Mesenchymal stem cell (in vitro differentiated cells and primary cell): ENCODE results near the gene NKAIN2.
"Not testable (repeated sequence)": the region's sequence is repeated elsewhere in the genome, so short reads cannot be mapped to it uniquely, and the experiment has no call there.

Experiments
- DNase-seq: peaks from one replicate; pipeline ENCODE4 v3.0.0-alpha.2; 2013
- H2AFZ ChIP-seq: one replicate; pipeline ENCODE4 v1.6.1; 2013; ENCODE audit warnings: low read depth, mild to moderate bottlenecking, control low read depth, inconsistent platforms, low read length, moderate library complexity
- H2AK5ac ChIP-seq: 2 replicates; pipeline ENCODE4 v1.6.1; 2013; ENCODE audit warnings: low read length, moderate library complexity, mild to moderate bottlenecking, inconsistent platforms; ENCODE audit not compliant: severe bottlenecking
- H2BK120ac ChIP-seq: one replicate; pipeline ENCODE4 v1.6.1; 2013; ENCODE audit warnings: low read depth, mild to moderate bottlenecking, inconsistent platforms, low read length, moderate library complexity
- H2BK12ac ChIP-seq, 2 experiments: one replicate each; pipeline ENCODE4 v1.6.1; 2013; ENCODE audit warnings: inconsistent platforms in 2 of 2, low read length in 2 of 2, mild to moderate bottlenecking in 2 of 2, moderate library complexity in 2 of 2, control low read depth in 1 of 2
- H2BK15ac ChIP-seq: one replicate; pipeline ENCODE4 v1.6.1; 2013; ENCODE audit warnings: mild to moderate bottlenecking, low read depth, inconsistent platforms; ENCODE audit not compliant: poor library complexity, severe bottlenecking
- H2BK5ac ChIP-seq: 2 replicates; pipeline ENCODE4 v1.6.1; 2013; ENCODE audit warnings: low read depth, mild to moderate bottlenecking, low read length, control low read depth, inconsistent platforms; ENCODE audit not compliant: poor library complexity, severe bottlenecking
- H3K14ac ChIP-seq, 2 experiments: one replicate each; pipeline ENCODE4 v1.6.1; 2013; ENCODE audit warnings: inconsistent platforms in 2 of 2, low read length in 2 of 2, control low read depth in 1 of 2, mild to moderate bottlenecking in 1 of 2, moderate library complexity in 1 of 2
- H3K18ac ChIP-seq, 2 experiments: one replicate each; pipeline ENCODE4 v1.6.1; 2013; ENCODE audit warnings: inconsistent platforms in 2 of 2, low read length in 2 of 2, control low read depth in 1 of 2, low read depth in 1 of 2, mild to moderate bottlenecking in 1 of 2
- H3K23ac ChIP-seq, 2 experiments: one replicate each; pipeline ENCODE4 v1.6.1; 2013; ENCODE audit warnings: inconsistent platforms in 2 of 2, low read length in 2 of 2, mild to moderate bottlenecking in 2 of 2, moderate library complexity in 2 of 2, control low read depth in 1 of 2
- H3K27ac ChIP-seq: 2 replicates; pipeline ENCODE4 v1.5.1; 2013; ENCODE audit warnings: mild to moderate bottlenecking, moderate library complexity, low read length, control low read depth, inconsistent platforms; ENCODE audit not compliant: poor library complexity, severe bottlenecking
- H3K27me3 ChIP-seq, 2 experiments: 2 replicates each; pipeline versions ENCODE4 v1.6.1 to v1.7.0; 2013; ENCODE audit warnings: low read length in 2 of 2, mild to moderate bottlenecking in 2 of 2, moderate library complexity in 2 of 2, control low read depth in 1 of 2, inconsistent platforms in 1 of 2; ENCODE audit not compliant: control insufficient read depth in 1 of 2, insufficient read depth in 1 of 2
- H3K36me3 ChIP-seq, 2 experiments: 2 replicates each; pipeline versions ENCODE4 v1.6.1 to v1.7.0; 2013; ENCODE audit warnings: low read length in 2 of 2, control low read depth in 1 of 2, inconsistent platforms in 1 of 2, low read depth in 1 of 2, mild to moderate bottlenecking in 1 of 2; ENCODE audit not compliant: insufficient read depth in 2 of 2, control insufficient read depth in 1 of 2
- H3K4ac ChIP-seq, 2 experiments: one replicate each; pipeline ENCODE4 v1.6.1; 2013; ENCODE audit warnings: inconsistent platforms in 2 of 2, low read length in 2 of 2, mild to moderate bottlenecking in 2 of 2, moderate library complexity in 2 of 2, control low read depth in 1 of 2, low read depth in 1 of 2
- H3K4me1 ChIP-seq: 2 replicates; pipeline ENCODE4 v1.6.1; 2013; ENCODE audit warnings: low read depth, low read length, control low read depth; ENCODE audit not compliant: control insufficient read depth, insufficient read depth
- H3K4me2 ChIP-seq: 2 replicates; pipeline ENCODE4 v1.6.1; 2013; ENCODE audit warnings: low read length, mild to moderate bottlenecking, inconsistent platforms; ENCODE audit not compliant: poor library complexity, severe bottlenecking
- H3K4me3 ChIP-seq, 2 experiments: 2 replicates each; pipeline versions ENCODE4 v1.5.1 to v1.7.0; 2013; ENCODE audit warnings: low read length in 2 of 2, mild to moderate bottlenecking in 2 of 2, control low read depth in 1 of 2, low read depth in 1 of 2; ENCODE audit not compliant: insufficient read depth in 1 of 2
- H3K79me1 ChIP-seq: replicated peaks from 2 replicates; pipeline ENCODE4 v1.6.1; 2013; ENCODE audit warnings: mild to moderate bottlenecking, control low read depth, low read length, inconsistent platforms; ENCODE audit not compliant: poor library complexity, severe bottlenecking
- H3K9ac ChIP-seq: 2 replicates; pipeline ENCODE4 v1.7.0; 2013; ENCODE audit warnings: mild to moderate bottlenecking, low read length, moderate library complexity
- H3K9me3 ChIP-seq: 2 replicates; pipeline ENCODE4 v1.7.0; 2013; ENCODE audit warnings: mild to moderate bottlenecking, low read length; ENCODE audit not compliant: control insufficient read depth
- H4K8ac ChIP-seq: one replicate; pipeline ENCODE4 v1.6.1; 2013; ENCODE audit warnings: inconsistent platforms, mild to moderate bottlenecking, low read length, moderate library complexity
- H4K91ac ChIP-seq: one replicate; pipeline ENCODE4 v1.6.1; 2013; ENCODE audit warnings: mild to moderate bottlenecking, low read length, inconsistent platforms
- WGBS: methylation state at CpG from one replicate; pipeline ENCODE4 v1.1.7; 2013; ENCODE audit warnings: mixed read lengths; 5-methylcytosine and 5-hydroxymethylcytosine counted together

The NKAIN2 gene

DNA sequence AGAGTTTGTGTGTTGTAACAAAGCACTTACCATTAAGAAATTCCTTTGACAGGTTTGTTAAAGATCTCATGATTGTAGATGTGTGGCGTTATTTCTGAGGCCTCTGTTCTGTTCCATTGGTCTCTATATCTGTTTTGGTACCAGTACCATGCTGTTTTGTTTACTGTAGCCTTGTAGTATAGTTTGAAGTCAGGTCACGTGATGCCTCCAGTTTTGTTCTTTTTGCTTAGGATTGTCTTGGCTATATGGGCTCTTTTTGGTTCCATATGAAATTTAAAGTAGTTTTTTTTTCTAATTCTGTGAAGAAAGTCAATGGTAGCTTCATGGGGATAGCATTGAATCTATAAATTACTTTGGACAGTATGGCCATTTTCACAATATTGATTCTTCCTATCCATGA lies 660.9 kb downstream of the NKAIN2 start:
- not testable (repeated sequence) for H3K79me1 ChIP-seq, H3K27ac ChIP-seq, H2BK5ac ChIP-seq, H3K9ac ChIP-seq, H3K23ac ChIP-seq, H2AK5ac ChIP-seq, H3K4me3 ChIP-seq, H3K18ac ChIP-seq, H3K4ac ChIP-seq, H3K14ac ChIP-seq, H3K4me1 ChIP-seq, H3K4me2 ChIP-seq, H2BK120ac ChIP-seq, H4K8ac ChIP-seq, DNase-seq, H3K9me3 ChIP-seq, H4K91ac ChIP-seq, H2BK15ac ChIP-seq, H3K27me3 ChIP-seq, H2BK12ac ChIP-seq, H3K36me3 ChIP-seq, H2AFZ ChIP-seq
- WGBS: 89% methylated on average over 2 of the region's 2 CpGs

DNA sequence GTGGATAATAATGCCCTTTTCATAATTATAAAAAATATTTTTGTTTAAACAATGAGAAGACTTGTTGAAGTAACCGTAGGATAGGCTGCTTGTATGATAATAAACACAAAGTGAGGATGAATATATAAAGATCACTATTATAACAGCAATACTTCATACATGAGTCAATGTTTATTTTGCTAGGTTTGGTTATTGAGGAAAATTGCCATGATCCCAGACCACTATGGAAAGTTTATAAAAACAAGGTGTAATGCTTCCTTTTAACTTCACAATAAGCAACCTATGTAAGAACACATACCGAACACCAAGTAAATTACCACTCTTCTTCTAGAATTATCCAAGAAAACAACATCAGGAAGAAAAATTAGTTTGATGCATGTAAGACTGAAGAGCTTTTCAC lies 663.3 kb downstream of the NKAIN2 start:
- Histone ChIP-seq H2BK15ac (no peak overlapping the region), H3K23ac (no peak overlapping the region), H4K91ac (no peak overlapping the region), H2BK120ac (no peak overlapping the region), H3K9ac (no peak overlapping the region), H2BK12ac (no peak overlapping the region), H2AK5ac (no peak overlapping the region), H3K18ac (no peak overlapping the region), H3K27me3 (no peaks in the 10 kb centered on the region), H3K4me1 (no peaks in the 10 kb centered on the region), H2AFZ (no peak overlapping the region), H2BK5ac (no peak overlapping the region), H4K8ac (no peak overlapping the region), H3K4me3 (no peak overlapping the region), H3K4ac (no peak overlapping the region), H3K36me3 (no peaks in the 10 kb centered on the region), H3K4me2 (no peak overlapping the region), H3K9me3 (no peaks in the 10 kb centered on the region), H3K14ac (no peak overlapping the region), H3K27ac (no peak overlapping the region), H3K79me1 (no peaks in the 10 kb centered on the region)
- no CpG with 5 or more reads among the region's 2 CpGs for WGBS
- DNase-seq: no peak

DNA sequence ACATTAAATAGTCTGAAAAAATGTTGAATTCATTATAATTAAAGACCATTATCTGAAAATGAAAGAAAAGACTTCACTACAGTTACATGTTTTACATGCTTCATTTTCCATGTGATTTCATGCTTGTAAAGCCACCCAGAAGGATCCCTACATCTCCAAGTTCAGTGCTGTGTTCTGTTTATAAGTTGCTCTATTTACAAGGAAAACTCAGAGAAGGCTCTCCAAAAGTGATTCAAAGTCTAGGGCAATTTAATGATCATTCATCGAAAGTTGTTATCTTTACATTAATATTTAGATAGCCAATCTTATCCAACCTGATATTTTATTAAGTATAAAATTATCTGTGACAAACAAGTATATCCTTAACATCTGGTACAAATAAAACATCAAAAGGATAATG lies 663.7 kb downstream of the NKAIN2 start:
- no peaks in the 10 kb centered on the region for H3K4me1 ChIP-seq
- H2AK5ac ChIP-seq: no peak overlapping the region

DNA sequence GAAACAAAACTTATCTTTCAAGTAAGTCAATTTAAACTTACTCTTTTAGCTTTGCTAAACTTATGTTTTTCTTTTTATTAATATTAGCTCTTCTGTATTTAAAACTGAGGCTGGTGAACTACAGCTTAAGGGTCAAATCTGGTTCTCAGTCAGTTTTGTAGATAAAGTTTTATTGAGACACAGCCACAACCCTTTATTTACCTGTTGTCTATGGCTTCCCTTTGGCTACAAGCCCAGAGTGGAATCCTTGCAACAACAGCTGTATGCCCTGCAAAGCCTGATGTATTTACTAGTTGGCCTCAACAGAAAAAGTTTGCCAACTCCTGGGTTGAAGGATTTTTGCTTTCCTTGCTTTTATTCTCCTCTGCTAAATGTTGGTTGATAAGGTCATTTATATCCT lies 667.1 kb downstream of the NKAIN2 start:
- H3K9me3 ChIP-seq: no peaks in the 10 kb centered on the region
- H3K79me1 ChIP-seq: no peaks in the 10 kb centered on the region
- no peaks in the 10 kb centered on the region for H3K27me3 ChIP-seq
- no peak overlapping the region for H3K9ac ChIP-seq
- no peak overlapping the region for H3K4me3 ChIP-seq
- no peak for DNase-seq
- H2BK120ac ChIP-seq: no peak overlapping the region
- H3K4me1 ChIP-seq: no peaks in the 10 kb centered on the region
- no peak overlapping the region for H2BK5ac ChIP-seq
- no peaks in the 10 kb centered on the region for H3K36me3 ChIP-seq
- H2AK5ac ChIP-seq: no peak overlapping the region
- no peak overlapping the region for H3K4ac ChIP-seq
- H4K91ac ChIP-seq: no peak overlapping the region
- no peak overlapping the region for H3K23ac ChIP-seq
- H2AFZ ChIP-seq: no peak overlapping the region
- H3K27ac ChIP-seq: no peak overlapping the region
- no peak overlapping the region for H3K18ac ChIP-seq
- no peak overlapping the region for H2BK15ac ChIP-seq
- H3K14ac ChIP-seq: no peak overlapping the region
- no peak overlapping the region for H2BK12ac ChIP-seq
- no peak overlapping the region for H4K8ac ChIP-seq
- H3K4me2 ChIP-seq: no peak overlapping the region

More for the DNA sequence above, 663.7 kb downstream of the NKAIN2 start:
- no peak for DNase-seq
- no peak overlapping the region for H2BK12ac ChIP-seq
- H2BK15ac ChIP-seq: no peak overlapping the region
- H3K36me3 ChIP-seq: no peaks in the 10 kb centered on the region
- no peak overlapping the region for H3K4ac ChIP-seq
- H3K18ac ChIP-seq: no peak overlapping the region
- no peak overlapping the region for H3K27ac ChIP-seq
- no peak overlapping the region for H3K9ac ChIP-seq
- no peak overlapping the region for H2BK5ac ChIP-seq
- no peak overlapping the region for H3K4me3 ChIP-seq
- no peak overlapping the region for H3K4me2 ChIP-seq
- no peak overlapping the region for H4K8ac ChIP-seq
- no peaks in the 10 kb centered on the region for H3K79me1 ChIP-seq
- H3K27me3 ChIP-seq: no peaks in the 10 kb centered on the region
- no peak overlapping the region for H2BK120ac ChIP-seq
- H3K14ac ChIP-seq: no peak overlapping the region
- H2AFZ ChIP-seq: no peak overlapping the region
- no peak overlapping the region for H3K23ac ChIP-seq
- no peak overlapping the region for H4K91ac ChIP-seq
- no CpG with 5 or more reads among the region's 1 CpG for WGBS
- no peaks in the 10 kb centered on the region for H3K9me3 ChIP-seq
